Activated naive CD4-positive, alpha-beta T cell treated with anti-CD3 and anti-CD28 coated beads, Interleukin-2, amount 10 ng/mL, durations not matched to agents 7 days and 5 days (primary cell): Measurements from ENCODE around the gene KIAA1671.

Experiments used
- CTCF ChIA-PET: fragments of 350-600 bp; sonication (Branson Sonifier 250); formaldehyde crosslinking; loops from one replicate; lab custom pipeline; 2021; ENCODE audit warnings: antibody characterized with exemption; lab: Charles Lee
- DNase-seq: peaks from one replicate; pipeline ENCODE4 v3.0.0-alpha.2; 2020
- H3K27ac Mint-ChIP-seq: one replicate; pipeline ENCODE4 v1.8.0; 2021; ENCODE audit warnings: mild to moderate bottlenecking, moderate library complexity, mixed read lengths
- H3K27me3 Mint-ChIP-seq: one replicate; pipeline ENCODE4 v1.8.0; 2021; ENCODE audit warnings: mild to moderate bottlenecking, mixed read lengths
- H3K36me3 Mint-ChIP-seq: one replicate; pipeline ENCODE4 v1.8.0; 2021; ENCODE audit warnings: mixed read lengths
- H3K4me1 Mint-ChIP-seq: one replicate; pipeline ENCODE4 v1.8.0; 2021; ENCODE audit warnings: mixed read lengths
- H3K4me3 Mint-ChIP-seq: one replicate; pipeline ENCODE4 v1.8.0; 2021; ENCODE audit warnings: mild to moderate bottlenecking, moderate library complexity, mixed read lengths
- H3K9me3 Mint-ChIP-seq: one replicate; pipeline ENCODE4 v1.8.0; 2021; ENCODE audit warnings: mixed read lengths

Gene KIAA1671

DNA sequence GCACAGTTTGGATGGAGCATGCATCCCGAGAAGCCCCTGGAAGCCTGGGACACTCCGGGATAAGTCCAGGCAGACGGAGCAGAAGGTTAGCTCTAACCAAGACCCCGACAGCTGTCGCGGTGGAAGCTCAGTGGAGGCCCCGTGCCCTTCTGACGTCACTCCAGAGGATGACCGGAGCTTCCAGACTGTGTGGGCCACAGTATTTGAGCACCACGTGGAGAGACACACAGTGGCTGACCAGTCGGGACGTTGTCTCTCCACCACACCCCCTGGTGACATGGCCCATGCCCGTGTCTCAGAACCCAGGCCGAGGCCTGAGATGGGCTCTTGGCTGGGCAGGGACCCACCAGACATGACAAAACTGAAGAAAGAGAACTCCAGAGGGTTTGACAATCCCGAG, 86.3 kb downstream of the KIAA1671 start:
- Mint-ChIP-seq H3K36me3 (no peaks in the 10 kb centered on the region), H3K4me1 (no peaks in the 10 kb centered on the region), H3K27me3 (no peaks in the 10 kb centered on the region), H3K27ac (no peak overlapping the region), H3K9me3 (no peaks in the 10 kb centered on the region), H3K4me3 (no peak overlapping the region)
- CTCF ChIA-PET: no interaction called here
- no peak for DNase-seq

DNA sequence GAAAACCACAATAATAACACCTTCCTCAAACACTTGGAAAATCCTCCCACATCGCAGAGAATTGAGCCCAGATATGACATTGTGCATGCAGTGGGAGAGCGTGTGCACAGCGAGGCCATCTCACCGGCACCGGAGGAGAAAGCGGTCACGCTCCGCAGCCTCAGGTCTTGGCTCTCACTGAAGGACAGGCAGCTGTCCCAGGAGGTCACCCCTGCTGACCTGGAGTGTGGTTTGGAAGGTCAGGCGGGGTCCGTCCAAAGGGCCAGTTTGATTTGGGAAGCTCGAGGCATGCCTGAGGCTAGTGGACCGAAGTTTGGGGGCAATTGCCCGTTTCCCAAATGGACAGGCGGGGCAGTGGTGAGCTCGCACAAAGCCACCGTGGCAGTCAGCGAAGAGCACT, 86.7 kb downstream of the KIAA1671 start:
- Mint-ChIP-seq H3K4me3 (no peak overlapping the region), H3K27me3 (no peaks in the 10 kb centered on the region), H3K27ac (no peak overlapping the region), H3K36me3 (no peaks in the 10 kb centered on the region), H3K4me1 (no peaks in the 10 kb centered on the region), H3K9me3 (no peaks in the 10 kb centered on the region)
- DNase-seq: no peak
- CTCF ChIA-PET: no interaction called here

DNA sequence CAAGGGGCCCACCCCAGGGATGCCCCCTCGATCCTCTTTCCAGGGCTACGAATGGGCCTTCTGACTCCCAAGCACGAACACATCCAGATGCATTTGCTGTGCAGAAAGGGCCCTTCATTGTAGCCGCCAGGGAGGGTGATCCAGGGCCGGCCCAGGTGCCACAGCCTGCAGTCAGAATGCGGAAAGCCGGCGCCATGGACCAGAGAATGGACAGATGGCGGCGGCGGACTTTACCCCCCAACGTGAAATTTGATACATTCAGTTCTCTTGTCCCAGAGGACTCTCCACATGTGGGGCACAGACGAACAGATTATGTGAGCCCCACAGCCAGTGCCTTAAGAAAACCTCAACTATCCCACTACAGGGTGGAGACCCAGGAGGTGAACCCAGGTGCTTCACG, 87.2 kb downstream of the KIAA1671 start:
- CTCF ChIA-PET: no interaction called here
- no peak overlapping the region for H3K4me3 Mint-ChIP-seq
- no peaks in the 10 kb centered on the region for H3K9me3 Mint-ChIP-seq
- no peaks in the 10 kb centered on the region for H3K36me3 Mint-ChIP-seq
- no peak overlapping the region for H3K27ac Mint-ChIP-seq
- H3K4me1 Mint-ChIP-seq: no peaks in the 10 kb centered on the region
- no peak for DNase-seq
- no peaks in the 10 kb centered on the region for H3K27me3 Mint-ChIP-seq

DNA sequence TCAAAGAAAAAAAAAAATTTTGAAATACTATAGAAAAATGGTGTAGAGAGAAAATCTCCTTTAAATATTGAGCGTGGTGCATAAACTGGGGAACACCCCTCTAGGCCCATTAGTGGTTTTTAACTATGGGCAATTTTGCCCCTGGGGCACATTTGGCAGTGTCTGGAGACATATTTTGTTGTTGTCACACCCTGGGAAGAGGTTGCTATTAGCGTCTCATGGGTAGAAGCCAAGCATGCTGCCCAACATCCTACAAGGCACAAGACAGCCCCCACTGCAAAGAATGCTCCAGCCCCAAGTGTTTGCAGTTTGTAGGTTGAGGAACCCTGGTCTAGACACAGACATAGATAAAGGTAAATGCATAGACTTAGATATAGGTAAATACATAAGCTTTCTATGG, 92.6 kb downstream of the KIAA1671 start:
- CTCF ChIA-PET: no interaction called here
- no peak for DNase-seq
- Mint-ChIP-seq H3K4me1 (peaks cover 4% of the 10 kb centered on the region), H3K36me3 (no peaks in the 10 kb centered on the region), H3K27me3 (peaks cover 5% of the 10 kb centered on the region), H3K9me3 (no peaks in the 10 kb centered on the region), H3K27ac (no peak overlapping the region), H3K4me3 (no peak overlapping the region)

DNA sequence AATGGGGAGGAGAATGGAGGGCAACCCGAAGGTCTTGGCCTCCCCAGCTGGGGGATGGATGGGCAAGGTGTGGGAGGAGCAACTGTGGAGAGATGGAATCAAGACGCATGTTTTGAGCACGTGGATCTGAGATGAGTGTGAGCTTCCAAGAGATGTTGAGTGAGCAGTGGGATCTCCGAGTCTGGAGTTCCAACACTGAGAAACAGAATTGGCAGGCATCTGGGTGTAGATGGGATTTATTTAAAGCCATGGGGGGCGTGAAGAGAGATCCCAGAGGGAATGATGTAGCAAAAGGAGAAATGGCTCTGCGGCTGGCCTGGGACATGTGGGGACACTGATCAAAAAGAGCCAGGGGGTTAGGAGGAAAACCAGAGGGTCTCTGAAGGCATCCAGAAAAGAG, 95.6 kb downstream of the KIAA1671 start:
- H3K27ac Mint-ChIP-seq: no peak overlapping the region
- peaks cover 4% of the 10 kb centered on the region for H3K4me1 Mint-ChIP-seq
- peaks cover 11% of the 10 kb centered on the region for H3K27me3 Mint-ChIP-seq
- H3K36me3 Mint-ChIP-seq: peaks cover 4% of the 10 kb centered on the region
- DNase-seq: no peak
- CTCF ChIA-PET: interaction anchor here (0.7 to 7.8 kb wide), 14 partner anchors 8 to 276 kb away, joined by 3 to 115 read pairs (median 4); partner anchors contain the start of genes KIAA1671 and LHFPL7
- H3K4me3 Mint-ChIP-seq: no peak overlapping the region
- peaks cover 9% of the 10 kb centered on the region for H3K9me3 Mint-ChIP-seq

DNA sequence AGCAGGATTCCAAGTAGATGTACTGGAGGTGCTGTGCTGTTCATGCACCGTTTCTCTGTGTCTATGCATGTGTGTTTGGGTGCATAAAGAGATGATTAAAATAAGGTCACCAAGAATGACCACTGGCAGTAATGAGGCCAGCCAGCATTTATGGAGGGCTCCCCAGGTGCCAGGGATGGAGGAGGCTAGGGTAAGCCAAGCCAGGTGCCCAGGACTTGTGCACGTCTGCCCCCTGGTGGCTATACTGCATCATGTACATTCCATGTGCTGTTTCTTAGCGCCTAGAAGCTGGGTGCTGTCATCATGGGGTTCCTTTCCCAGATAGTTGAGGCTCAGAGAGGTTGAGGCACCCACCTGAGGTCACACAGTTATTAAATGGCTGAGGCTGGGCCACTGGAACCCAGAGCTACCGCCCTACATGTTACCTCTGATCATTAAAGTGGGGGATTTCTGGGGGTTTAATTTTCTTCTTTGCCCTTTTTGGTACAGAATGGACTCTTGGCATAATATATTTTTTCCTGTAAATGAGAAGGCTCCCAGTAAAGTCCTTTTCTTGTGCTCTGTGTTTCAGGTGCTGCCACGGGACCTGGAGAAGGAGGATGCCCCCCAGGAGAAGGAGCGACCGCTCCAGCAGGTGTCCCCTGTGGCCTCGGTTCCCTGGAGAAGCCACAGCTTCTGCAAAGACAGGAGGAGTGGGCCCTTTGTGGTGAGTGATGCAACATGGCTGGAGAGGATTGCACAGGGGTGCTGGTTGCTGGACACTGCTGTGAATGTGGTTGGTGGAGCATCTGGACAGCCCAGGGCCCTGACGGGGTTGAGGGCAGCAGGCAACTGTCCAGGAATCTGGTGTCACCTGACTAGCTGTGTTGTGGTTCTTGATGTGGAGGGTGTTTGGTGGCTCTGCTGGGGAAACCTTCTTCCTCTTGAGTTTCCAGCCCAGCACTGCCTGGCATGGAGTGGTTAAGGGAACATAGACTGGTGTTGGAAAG, 96.4 kb downstream of the KIAA1671 start:
- Mint-ChIP-seq H3K36me3 (peaks cover 4% of the 10 kb centered on the region), H3K4me3 (no peak overlapping the region), H3K27ac (no peak overlapping the region), H3K27me3 (peaks cover 11% of the 10 kb centered on the region), H3K4me1 (peaks cover 4% of the 10 kb centered on the region), H3K9me3 (peaks cover 9% of the 10 kb centered on the region)
- peak; percentile 83 for DNase-seq
- CTCF ChIA-PET: interaction anchor here (0.5 to 7.8 kb wide), 21 partner anchors 8 to 277 kb away, joined by 3 to 115 read pairs (median 3); partner anchors contain the start of genes KIAA1671 and LHFPL7

DNA sequence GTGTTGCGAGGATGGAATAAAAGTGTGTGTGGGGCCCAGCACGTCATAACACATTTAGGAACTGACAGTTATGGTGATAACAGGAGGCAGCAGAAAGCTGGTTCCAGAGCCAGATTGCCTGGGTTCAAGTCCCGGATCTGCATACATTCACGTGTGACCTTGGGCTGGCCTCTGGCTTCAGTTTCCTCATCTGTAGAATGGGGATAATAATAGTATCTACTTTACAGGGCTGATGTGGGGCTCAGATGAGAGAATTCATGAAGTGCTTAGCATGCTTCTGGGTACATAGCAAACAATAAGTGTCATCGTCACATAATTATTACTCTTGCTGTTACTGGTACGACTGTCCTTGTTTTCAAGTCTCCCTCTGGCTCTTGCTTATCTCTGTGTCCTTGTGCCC, 97.3 kb downstream of the KIAA1671 start:
- peaks cover 11% of the 10 kb centered on the region for H3K27me3 Mint-ChIP-seq
- no peak for DNase-seq
- CTCF ChIA-PET: interaction anchor here (0.6 to 7.8 kb wide), 14 partner anchors 9 to 280 kb away, joined by 3 to 115 read pairs (median 4); partner anchors contain the start of genes KIAA1671 and LHFPL7
- H3K4me3 Mint-ChIP-seq: no peak overlapping the region
- peaks cover 4% of the 10 kb centered on the region for H3K36me3 Mint-ChIP-seq
- peaks cover 9% of the 10 kb centered on the region for H3K4me1 Mint-ChIP-seq
- no peak overlapping the region for H3K27ac Mint-ChIP-seq
- peaks cover 9% of the 10 kb centered on the region for H3K9me3 Mint-ChIP-seq

DNA sequence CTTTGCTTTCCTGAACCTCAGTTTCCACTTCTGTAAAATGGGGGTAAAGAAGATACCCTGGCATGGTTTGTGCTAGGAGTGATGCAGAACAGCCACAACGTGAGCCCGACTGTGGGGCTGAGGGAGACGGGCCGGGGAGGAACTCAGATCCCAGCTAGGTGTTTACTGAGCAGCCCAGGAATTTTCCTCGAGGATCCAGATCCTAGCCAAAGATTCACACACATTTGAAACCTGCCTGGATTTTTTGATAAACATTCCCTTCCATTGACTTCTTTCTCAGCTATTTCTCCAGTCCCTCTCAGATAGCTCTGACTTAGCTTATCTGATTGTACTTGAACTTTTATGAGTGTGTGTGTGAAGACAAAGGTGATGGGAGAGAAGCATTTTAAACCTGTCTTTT, 98.0 kb downstream of the KIAA1671 start:
- Mint-ChIP-seq H3K4me1 (peaks cover 16% of the 10 kb centered on the region), H3K27ac (no peak overlapping the region), H3K4me3 (no peak overlapping the region), H3K27me3 (peaks cover 11% of the 10 kb centered on the region), H3K36me3 (peaks cover 4% of the 10 kb centered on the region), H3K9me3 (peaks cover 9% of the 10 kb centered on the region)
- CTCF ChIA-PET: interaction anchor here (0.7 to 7.8 kb wide), 12 partner anchors 10 to 280 kb away, joined by 3 to 115 read pairs (median 3); partner anchors contain the start of genes KIAA1671 and LHFPL7
- no peak for DNase-seq

DNA sequence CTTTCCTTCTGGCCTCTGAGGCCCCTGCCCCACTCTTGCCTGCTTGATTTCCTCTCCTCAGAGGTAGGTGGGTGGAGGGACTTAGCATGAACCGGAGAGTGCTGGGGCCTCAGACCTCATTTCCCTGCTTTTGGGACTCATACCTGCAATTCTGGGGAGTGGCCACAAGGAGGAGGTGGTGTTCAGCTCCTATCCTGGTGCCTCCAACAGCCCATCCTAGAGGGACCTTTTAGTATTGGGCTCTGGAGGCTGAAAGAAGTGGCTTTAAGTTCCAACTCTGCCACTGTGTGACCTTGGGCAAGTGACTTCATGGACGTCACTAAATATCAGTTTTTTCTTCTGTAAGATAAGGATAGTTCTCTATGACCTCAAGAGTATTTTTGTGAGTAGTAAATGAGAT, 98.6 kb downstream of the KIAA1671 start:
- Mint-ChIP-seq H3K27me3 (peaks cover 11% of the 10 kb centered on the region), H3K9me3 (peaks cover 9% of the 10 kb centered on the region), H3K27ac (no peak overlapping the region), H3K4me1 (peaks cover 17% of the 10 kb centered on the region), H3K36me3 (peaks cover 4% of the 10 kb centered on the region), H3K4me3 (no peak overlapping the region)
- CTCF ChIA-PET: interaction anchor here (0.7 to 7.8 kb wide), 10 partner anchors 9 to 115 kb away, joined by 3 to 115 read pairs (median 4); partner anchors contain the start of genes KIAA1671 and LHFPL7
- no peak for DNase-seq

DNA sequence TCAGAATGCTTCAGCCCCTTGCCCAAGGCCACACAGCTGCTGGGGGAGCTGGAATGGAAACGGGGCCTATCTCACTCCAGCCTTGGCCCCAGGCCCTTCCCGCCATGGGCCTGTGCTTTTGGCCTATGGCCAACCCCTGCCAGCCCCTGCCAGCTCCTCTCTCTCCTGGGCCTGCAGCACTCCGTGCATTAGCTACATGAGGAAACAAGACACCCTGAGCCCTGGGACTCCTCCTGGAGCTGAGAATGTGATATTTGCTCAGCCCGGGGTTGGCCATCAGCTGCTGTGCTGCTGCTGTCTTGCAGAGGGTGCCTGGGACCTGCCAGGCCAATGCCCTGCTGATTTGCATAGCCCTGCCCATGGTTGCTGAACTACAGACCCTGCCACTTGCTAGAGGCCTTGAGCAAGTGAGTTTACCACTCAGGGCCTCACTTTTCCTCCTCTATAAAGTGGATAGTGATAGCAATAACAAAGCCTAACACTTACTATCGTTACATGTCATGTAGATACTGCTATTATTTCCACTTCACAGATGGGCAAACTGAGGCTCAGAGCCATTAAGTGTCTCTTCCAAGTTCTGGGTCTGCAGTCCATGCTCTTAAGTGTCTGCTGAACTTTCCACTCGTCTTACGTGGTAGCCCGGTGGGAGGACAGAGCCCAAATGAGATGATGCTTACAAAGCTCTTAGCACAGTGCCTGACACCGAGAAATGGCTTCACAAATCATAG, 99.6 kb downstream of the KIAA1671 start:
- Mint-ChIP-seq H3K9me3 (peaks cover 9% of the 10 kb centered on the region), H3K4me3 (no peak overlapping the region), H3K36me3 (peaks cover 4% of the 10 kb centered on the region), H3K4me1 (peaks cover 25% of the 10 kb centered on the region), H3K27me3 (peaks cover 11% of the 10 kb centered on the region), H3K27ac (no peak overlapping the region)
- DNase-seq: no peak
- CTCF ChIA-PET: interaction anchor here (0.6 to 7.8 kb wide), 8 partner anchors 8 to 123 kb away, joined by 3 to 115 read pairs (median 5); partner anchors contain the start of genes KIAA1671 and LHFPL7

DNA sequence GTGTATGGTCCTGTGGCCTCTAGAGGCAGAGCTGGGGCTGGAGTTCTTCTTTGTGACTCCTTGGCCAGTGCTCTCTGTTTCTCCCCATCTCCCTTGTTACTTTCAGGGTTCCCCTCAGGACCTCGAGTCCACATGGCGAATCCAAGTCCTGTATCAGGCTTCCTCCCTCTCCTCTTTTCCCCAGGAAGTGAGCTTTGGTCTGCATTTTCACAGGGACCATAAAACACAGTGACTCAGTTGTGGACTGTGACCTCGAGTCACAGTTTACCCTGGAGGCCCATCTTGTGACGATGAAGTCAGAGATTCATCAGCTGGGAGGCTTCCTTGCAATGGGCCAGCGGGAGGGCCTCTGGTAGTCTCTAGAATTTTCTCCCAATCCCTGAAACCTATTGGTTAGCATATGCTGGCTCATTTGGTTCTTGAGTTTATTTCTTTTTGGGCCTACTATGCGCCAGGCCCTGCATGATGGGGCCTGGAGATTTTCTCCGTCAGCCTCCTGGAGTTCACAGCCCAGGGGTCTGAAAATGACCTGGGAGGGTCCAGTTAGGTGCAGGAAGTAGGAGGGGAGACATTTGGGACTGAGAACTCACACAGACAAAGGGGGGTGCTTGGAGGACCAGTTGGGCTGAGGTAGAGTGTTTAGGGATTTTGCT, 100.8 kb downstream of the KIAA1671 start:
- Mint-ChIP-seq H3K4me1 (peaks cover 24% of the 10 kb centered on the region), H3K9me3 (peaks cover 9% of the 10 kb centered on the region), H3K27me3 (peaks cover 6% of the 10 kb centered on the region), H3K36me3 (peaks cover 4% of the 10 kb centered on the region), H3K4me3 (no peak overlapping the region), H3K27ac (no peak overlapping the region)
- DNase-seq: no peak
- CTCF ChIA-PET: interaction anchor here (0.9 to 7.8 kb wide), 6 partner anchors 9 to 133 kb away, joined by 3 to 115 read pairs (median 4); partner anchors contain the start of genes KIAA1671 and LHFPL7

DNA sequence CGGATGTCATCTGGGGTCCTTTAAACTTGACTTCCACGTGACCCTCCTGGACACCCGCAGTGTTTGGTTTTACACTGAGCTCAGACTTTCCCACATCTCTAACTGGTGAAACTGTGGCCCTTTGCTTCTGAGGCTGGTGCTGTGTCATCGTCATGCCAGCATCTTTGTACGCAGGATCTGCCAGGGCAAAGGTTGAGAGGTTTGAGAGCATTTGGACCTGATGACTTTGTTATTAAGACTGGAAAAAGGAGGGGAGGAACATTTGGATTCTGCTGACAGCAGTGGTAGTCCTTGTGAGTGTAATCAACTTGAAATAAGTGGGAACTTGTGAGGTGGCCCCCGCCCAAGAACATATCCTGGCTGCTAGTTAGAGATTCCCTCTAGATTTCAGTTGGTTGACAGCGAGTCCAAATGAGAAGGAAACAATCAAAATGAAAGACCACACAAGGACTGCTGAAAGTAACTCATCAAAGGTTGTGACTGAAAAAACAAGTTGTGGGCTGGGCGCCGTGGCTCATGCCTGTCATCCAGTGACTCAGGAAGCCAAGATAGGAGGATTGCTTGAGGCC, 102.5 kb downstream of the KIAA1671 start:
- CTCF ChIA-PET: interaction anchor here (0.6 to 9.2 kb wide), 5 partner anchors 15 to 243 kb away, joined by 4 to 115 read pairs (median 14); partner anchors contain the start of genes KIAA1671 and LHFPL7
- Mint-ChIP-seq H3K4me3 (no peak overlapping the region), H3K27me3 (peaks cover 6% of the 10 kb centered on the region), H3K36me3 (peaks cover 4% of the 10 kb centered on the region), H3K9me3 (peaks cover 9% of the 10 kb centered on the region), H3K4me1 (peaks cover 29% of the 10 kb centered on the region), H3K27ac (no peak overlapping the region)
- DNase-seq: peak; percentile 37
